Activated B cell treated with CpG ODN at 0.5 μM for 24 hours (primary cell): ENCODE results near the gene KYNU. TPM values are rescaled to one million over a fixed set of nuclear protein-coding genes. Genes with fewer than 3 reads are reported as not detected.
A peak's percentile ranks its signal among the peaks of the same experiment; 100 is the strongest.
"Not testable (repeated sequence)": the region's sequence is repeated elsewhere in the genome, so short reads cannot be mapped to it uniquely, and the experiment has no call there.

Source experiments
- ATAC-seq: fragments of 200-7000 bp; cut with Tn5 transposase; one replicate; pipeline ENCODE4 v1.10.0; 2021; ENCODE audit warnings: low read depth, mild to moderate bottlenecking, moderate library complexity
- CTCF ChIA-PET: fragments of 350-600 bp; sonication (Branson Sonifier 250); formaldehyde crosslinking; loops from one replicate; lab custom pipeline; 2021; ENCODE audit warnings: antibody characterized with exemption; lab: Charles Lee
- POLR2A ChIA-PET: fragments of 350-600 bp; sonication (Branson Sonifier 250); formaldehyde crosslinking; loops from one replicate; lab custom pipeline; 2021; ENCODE audit warnings: antibody characterized with exemption; lab: Charles Lee
- DNase-seq: peaks from one replicate; pipeline ENCODE4 v3.0.0; 2022
- H3K27ac Mint-ChIP-seq: one replicate; pipeline ENCODE4 v1.8.0; 2020; ENCODE audit warnings: mixed read lengths
- H3K27me3 Mint-ChIP-seq: one replicate; pipeline ENCODE4 v1.8.0; 2021; ENCODE audit warnings: mixed read lengths
- H3K36me3 Mint-ChIP-seq: one replicate; pipeline ENCODE4 v1.8.0; 2021; ENCODE audit warnings: low read depth, mixed read lengths
- H3K4me1 Mint-ChIP-seq: one replicate; pipeline ENCODE4 v1.8.0; 2021; ENCODE audit warnings: mixed read lengths
- H3K4me3 Mint-ChIP-seq: one replicate; pipeline ENCODE4 v1.8.0; 2020; ENCODE audit warnings: mild to moderate bottlenecking, mixed read lengths
- H3K9me3 Mint-ChIP-seq: one replicate; pipeline ENCODE4 v1.8.0; 2020; ENCODE audit warnings: mixed read lengths
- intact Hi-C: fragments of 100-400 bp; cut with micrococcal nuclease; formaldehyde crosslinking; loops from one replicate; pipeline ENCODE4 v1.15.1; 2024
- total RNA-seq: library from RNA; stranded (reverse); gene quantifications from 2 replicates; pipeline ENCODE4 v1.2.3, GENCODE V29; 2022
- TF ChIP-seq, protein P1 (sequence below): fragments of 200-600 bp; IDR thresholded peaks from one replicate; pipeline ENCODE4 v1.8.0; 2022; ENCODE audit warnings: antibody characterized with exemption, mild to moderate bottlenecking

Gene KYNU
- total RNA-seq, 1 donor from 2014 or later: 43.8 TPM

GRCh38 chr2:143068509-143068908, 191.0 kb downstream of the KYNU start:
- TF ChIP-seq, protein P1, sequence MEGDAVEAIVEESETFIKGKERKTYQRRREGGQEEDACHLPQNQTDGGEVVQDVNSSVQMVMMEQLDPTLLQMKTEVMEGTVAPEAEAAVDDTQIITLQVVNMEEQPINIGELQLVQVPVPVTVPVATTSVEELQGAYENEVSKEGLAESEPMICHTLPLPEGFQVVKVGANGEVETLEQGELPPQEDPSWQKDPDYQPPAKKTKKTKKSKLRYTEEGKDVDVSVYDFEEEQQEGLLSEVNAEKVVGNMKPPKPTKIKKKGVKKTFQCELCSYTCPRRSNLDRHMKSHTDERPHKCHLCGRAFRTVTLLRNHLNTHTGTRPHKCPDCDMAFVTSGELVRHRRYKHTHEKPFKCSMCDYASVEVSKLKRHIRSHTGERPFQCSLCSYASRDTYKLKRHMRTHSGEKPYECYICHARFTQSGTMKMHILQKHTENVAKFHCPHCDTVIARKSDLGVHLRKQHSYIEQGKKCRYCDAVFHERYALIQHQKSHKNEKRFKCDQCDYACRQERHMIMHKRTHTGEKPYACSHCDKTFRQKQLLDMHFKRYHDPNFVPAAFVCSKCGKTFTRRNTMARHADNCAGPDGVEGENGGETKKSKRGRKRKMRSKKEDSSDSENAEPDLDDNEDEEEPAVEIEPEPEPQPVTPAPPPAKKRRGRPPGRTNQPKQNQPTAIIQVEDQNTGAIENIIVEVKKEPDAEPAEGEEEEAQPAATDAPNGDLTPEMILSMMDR: no peak
- H3K4me3 Mint-ChIP-seq: peak overlapping the region; percentile 7
- ATAC-seq (peak; percentile 91), DNase-seq (no peak)
- ChIA-PET POLR2A (no interaction called here), CTCF (interaction anchor here (1.7 kb wide), 1 partner anchor 9 kb away, joined by 5 read pairs; no protein-coding TSS in a partner anchor)
- H3K27me3 Mint-ChIP-seq: no peaks in the 10 kb centered on the region
- intact Hi-C loops: no loop called here
- peaks cover 25% of the 10 kb centered on the region for H3K4me1 Mint-ChIP-seq
- H3K9me3 Mint-ChIP-seq: peaks cover 18% of the 10 kb centered on the region
- H3K36me3 Mint-ChIP-seq: peaks cover 2% of the 10 kb centered on the region
- H3K27ac Mint-ChIP-seq: no peak overlapping the region

DNA sequence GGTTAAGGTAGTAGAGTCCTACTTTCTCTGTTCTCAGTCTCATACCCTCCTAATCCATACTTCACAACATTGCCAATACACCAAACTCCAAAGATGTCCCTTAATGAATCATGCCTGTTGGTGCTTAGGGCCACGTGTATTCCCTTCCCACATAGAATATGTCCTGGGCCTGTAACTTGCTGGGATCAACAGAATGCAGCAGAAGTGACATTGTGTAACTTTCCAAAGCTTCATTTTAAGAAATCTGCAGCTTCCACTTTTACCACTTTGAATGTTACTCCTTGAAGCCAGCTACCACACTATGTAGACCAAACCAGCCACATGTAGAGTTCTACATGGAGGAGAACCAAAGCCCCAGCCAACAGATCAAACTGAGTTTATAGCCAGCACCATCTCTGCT, 193.2 kb downstream of the KYNU start:
- no peak for DNase-seq
- peaks cover 10% of the 10 kb centered on the region for H3K9me3 Mint-ChIP-seq
- no peak for ATAC-seq
- H3K4me1 Mint-ChIP-seq: peaks cover 25% of the 10 kb centered on the region
- no peaks in the 10 kb centered on the region for H3K27me3 Mint-ChIP-seq
- intact Hi-C loops: no loop called here
- H3K4me3 Mint-ChIP-seq: no peak overlapping the region
- CTCF ChIA-PET: no interaction called here
- H3K36me3 Mint-ChIP-seq: no peaks in the 10 kb centered on the region
- H3K27ac Mint-ChIP-seq: no peak overlapping the region
- TF ChIP-seq, protein P1: no peak
- POLR2A ChIA-PET: no interaction called here

DNA sequence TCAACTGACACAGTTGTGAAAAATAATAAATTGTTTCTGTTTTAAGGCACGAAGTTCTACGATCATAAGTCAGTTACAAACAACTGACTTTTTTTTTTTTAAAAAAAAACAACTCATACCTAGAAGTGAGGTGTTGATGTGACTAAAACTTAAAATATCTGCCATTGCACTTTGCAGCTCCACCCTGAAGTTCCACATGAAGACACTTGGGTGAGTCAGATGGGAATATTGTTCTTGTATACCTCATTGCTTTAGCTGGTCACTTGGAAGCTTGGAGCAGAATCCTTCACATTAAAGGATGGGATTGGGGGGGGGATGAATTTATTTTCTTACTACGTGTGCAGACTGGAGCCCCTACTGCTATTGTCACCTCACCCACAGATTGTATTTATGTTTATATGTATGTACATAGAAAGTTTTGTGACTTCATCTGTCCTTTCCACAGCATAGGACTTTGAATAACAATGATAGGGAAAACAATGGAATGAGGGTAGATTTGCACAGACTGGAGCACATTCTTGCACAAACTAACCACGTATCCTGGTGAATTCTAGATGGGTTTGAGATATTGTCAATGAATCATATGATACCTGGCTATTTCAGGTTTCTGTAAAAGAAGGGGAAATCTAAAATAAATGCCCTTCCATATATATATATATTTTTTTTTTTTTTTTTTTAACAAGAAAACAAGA, 193.9 kb downstream of the KYNU start:
- Mint-ChIP-seq H3K36me3 (no peaks in the 10 kb centered on the region), H3K4me3 (no peak overlapping the region), H3K27me3 (no peaks in the 10 kb centered on the region), H3K27ac (no peak overlapping the region), H3K9me3 (peaks cover 6% of the 10 kb centered on the region), H3K4me1 (peaks cover 25% of the 10 kb centered on the region)
- ChIA-PET POLR2A (no interaction called here), CTCF (no interaction called here)
- intact Hi-C loops: no loop called here
- TF ChIP-seq, protein P1: no peak
- no peak for DNase-seq
- no peak for ATAC-seq

DNA sequence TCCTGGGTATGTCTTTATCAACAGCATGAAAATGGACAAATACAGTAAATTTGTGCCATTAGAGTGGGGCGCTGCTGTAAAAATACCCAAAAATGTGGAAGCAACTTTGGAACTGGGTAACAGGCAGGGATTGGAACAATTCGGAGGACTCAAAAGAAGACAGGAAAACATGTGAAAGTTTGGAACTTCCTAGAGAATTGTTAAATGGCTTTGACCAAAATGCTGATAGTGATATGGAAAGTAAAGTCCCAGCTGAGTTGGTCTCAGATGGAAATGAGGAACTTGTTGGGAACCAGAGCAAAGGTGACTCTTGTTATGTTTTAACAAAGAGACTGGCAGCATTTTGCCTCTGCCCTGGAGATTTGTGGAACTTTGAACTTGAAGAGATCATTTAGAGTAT, 197.4 kb downstream of the KYNU start:
- ATAC-seq, H3K9me3 Mint-ChIP-seq, H3K36me3 Mint-ChIP-seq, POLR2A ChIA-PET, CTCF ChIA-PET, H3K4me1 Mint-ChIP-seq, H3K27ac Mint-ChIP-seq, DNase-seq, H3K27me3 Mint-ChIP-seq, intact Hi-C loops, H3K4me3 Mint-ChIP-seq: not testable (repeated sequence)

DNA sequence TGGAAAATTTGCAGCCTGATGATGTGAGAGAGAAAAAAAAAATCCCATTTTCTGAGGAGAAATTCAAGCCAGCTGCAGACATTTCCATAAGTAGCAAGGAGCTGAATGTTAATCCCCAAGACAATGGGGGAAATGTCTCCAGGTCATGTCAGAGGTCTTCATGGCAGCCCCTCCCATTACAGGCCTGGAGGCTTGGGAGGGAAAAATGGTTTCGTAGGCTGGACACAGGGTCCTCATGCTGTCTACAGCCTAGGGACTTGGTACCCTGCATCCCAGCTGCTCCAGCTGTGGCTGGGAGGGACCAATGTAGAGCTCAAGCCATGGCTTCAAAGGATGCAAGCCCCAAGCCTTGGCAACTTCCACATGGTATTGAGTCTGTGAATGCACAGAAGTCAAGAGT, 198.2 kb downstream of the KYNU start:
- H3K4me1 Mint-ChIP-seq: peaks cover 7% of the 10 kb centered on the region
- CTCF ChIA-PET: no interaction called here

More for the DNA sequence above, 198.2 kb downstream of the KYNU start:
- H3K27me3 Mint-ChIP-seq: no peaks in the 10 kb centered on the region
- no peak overlapping the region for H3K4me3 Mint-ChIP-seq
- intact Hi-C loops: no loop called here
- POLR2A ChIA-PET: no interaction called here
- H3K27ac Mint-ChIP-seq: no peak overlapping the region
- H3K9me3 Mint-ChIP-seq: peaks cover 3% of the 10 kb centered on the region
- DNase-seq (no peak), ATAC-seq (no peak)
- no peaks in the 10 kb centered on the region for H3K36me3 Mint-ChIP-seq
- TF ChIP-seq, protein P1: no peak
